HG02943 (cell line): ENCODE measurements around the gene PRRG3.

Experiments used
- ATAC-seq: cut with Tn5 transposase; IDR thresholded peaks from one replicate; pipeline ENCODE4 v1.9.1; 2021; ENCODE audit warnings: mild to moderate bottlenecking, low read depth, moderate library complexity; ENCODE audit not compliant: unreplicated experiment

Gene PRRG3

DNA sequence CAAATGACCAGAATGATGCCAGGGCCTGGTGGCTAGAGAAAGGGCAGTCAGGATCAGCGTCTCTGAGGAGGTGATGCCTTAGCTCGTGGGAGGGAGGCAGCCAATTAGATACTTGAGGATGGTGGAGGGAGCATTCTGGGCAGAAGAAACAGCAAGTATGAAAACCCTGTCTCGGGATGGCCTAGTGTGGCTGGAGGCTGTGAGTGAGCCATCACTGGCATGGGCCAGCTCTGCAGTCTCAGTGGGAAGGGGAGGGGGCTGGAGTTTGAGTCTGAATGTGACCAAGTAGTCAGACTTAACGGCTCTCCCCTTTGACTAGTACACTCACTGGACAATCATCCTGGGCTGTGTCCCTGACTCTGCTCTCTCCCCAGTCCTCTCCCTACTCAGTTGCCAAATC, 46.3 kb downstream of the PRRG3 start:
- no peak for ATAC-seq

DNA sequence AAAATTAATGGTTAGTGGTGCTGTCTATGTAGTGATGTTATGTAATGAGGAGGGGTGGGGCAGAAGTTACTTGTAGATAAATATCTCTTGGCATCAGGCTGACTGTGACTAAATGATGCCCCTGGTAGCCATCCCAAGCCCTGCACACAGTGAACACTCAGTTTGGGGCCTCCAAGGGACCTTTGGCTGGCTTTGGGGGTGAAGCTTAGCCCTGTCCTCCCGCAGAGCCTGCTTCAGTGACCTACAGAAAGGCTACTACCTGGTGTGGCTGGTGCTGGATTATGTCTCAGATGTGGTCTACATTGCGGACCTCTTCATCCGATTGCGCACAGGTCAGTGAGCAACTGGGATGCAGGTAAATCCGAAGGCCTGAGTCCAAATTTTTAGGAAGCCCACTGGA, 47.1 kb downstream of the PRRG3 start:
- ATAC-seq: no peak

DNA sequence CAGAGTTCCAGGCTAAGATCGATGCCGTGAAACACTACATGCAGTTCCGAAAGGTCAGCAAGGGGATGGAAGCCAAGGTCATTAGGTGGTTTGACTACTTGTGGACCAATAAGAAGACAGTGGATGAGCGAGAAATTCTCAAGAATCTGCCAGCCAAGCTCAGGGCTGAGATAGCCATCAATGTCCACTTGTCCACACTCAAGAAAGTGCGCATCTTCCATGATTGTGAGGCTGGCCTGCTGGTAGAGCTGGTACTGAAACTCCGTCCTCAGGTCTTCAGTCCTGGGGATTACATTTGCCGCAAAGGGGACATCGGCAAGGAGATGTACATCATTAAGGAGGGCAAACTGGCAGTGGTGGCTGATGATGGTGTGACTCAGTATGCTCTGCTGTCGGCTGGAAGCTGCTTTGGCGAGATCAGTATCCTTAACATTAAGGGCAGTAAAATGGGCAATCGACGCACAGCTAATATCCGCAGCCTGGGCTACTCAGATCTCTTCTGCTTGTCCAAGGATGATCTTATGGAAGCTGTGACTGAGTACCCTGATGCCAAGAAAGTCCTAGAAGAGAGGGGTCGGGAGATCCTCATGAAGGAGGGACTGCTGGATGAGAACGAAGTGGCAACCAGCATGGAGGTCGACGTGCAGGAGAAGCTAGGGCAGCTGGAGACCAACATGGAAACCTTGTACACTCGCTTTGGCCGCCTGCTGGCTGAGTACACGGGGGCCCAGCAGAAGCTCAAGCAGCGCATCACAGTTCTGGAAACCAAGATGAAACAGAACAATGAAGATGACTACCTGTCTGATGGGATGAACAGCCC, 48.6 kb downstream of the PRRG3 start:
- no peak for ATAC-seq

DNA sequence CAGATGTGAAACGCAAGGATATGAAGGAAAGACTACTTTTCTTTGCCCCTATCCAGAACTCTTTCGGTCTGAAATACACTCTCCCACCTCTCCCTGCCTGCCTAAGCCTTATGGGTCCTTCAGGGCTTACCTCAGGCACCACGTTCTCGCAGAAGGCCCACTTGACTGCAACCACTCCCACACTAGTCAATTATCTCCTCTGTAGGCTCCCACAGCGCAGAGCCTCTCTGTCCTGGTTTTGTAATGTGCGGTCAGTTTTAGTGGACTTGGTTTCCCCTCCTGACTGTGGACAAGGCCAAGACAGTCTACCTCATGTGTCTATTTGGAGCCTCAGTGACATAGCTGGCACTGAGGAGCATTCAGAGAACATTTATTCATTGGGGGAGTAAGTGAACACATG, 50.4 kb downstream of the PRRG3 start:
- ATAC-seq: no peak

DNA sequence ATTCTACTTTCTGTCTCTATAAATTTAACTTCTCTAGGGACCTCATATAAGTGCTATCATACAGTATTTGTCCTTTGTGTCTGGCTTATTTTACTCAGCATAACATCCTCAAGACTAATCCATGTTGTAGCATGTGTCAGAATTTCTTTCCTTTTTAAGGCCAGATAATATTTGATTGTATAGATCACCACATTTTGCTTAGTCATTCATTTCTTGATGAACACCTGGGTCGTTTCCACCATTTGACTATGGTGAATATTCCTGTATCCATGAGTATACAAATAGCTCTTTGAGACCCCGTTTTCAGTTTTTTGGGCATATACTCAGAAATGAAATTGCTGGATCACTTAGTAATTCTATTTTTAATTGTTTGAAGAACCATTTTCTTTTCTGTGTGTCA, 51.2 kb downstream of the PRRG3 start:
- ATAC-seq: no peak

DNA sequence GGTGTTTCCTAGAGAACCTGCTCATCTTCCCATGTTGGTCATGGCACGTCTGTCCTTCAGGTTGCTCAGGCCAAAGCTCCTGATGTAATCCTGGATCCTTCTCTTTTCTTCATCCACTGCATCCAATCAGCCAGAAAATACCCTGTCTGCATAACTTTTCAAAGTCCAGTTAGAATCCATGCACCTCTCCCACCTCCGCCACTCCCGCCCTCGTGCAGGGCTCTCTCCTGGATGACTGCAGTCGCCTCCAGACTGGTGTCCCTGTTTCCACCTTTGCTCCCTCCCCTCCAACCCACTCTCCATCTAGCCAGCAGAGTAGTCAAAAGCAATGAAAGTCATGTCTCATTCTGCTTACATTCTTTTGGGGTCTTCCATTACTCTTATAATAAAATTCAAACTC, 55.3 kb downstream of the PRRG3 start:
- ATAC-seq: no peak

DNA sequence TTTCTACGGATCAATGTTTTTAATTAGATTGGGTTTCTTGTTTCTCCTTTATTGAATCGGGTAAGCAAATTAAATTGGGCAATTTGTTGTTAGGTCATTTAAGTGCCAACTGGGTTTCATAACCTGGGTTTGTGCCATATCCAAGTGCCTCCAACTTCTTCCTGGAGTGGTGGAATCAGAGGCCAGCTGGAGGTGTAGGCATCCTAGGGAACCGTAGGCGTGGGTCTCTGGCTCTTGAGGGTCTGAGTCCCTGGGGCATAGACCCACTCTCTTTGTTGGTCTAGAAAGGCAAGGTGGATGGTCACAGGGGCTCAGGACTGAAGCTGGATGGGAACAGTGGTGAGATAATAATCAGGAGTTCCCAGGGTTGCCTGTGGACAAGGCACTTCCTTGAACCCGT, 57.6 kb downstream of the PRRG3 start:
- ATAC-seq: no peak

DNA sequence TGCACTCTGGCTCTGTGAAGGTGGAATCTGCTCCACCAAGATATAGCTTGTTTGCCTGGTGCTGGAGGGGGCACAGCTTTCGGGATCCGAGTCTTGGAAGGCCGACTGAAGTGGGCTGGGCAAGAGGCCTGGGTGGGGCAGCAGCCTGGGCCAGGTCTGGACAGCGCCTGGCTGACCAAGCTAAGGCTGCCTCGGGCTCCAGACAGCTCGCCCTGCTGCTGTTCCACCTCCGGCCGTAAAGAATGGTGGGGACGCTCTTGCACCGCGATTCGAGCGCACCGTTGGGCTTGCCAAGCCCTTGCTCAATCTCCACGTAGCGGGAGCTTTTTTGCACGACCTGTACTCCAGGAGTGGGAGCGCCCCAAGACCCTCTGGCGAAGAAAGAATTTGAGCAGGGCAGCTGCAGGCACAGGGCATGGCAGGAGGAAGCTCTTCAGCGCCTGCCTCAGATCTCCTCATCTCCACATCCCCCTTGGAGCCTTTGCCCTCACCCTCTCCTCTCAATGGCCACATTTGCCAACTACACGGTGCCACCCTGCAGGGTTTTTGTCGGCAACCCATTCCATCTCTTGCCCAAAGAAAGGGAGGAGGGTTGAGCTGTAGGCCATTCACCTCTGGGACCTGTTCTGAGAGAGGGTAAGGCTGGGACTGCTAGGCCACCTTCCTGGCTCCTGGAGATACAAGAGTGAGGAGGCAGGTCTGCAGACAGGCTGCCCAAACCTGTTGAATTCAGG, 58.2 kb downstream of the PRRG3 start:
- peak; percentile 63 for ATAC-seq

DNA sequence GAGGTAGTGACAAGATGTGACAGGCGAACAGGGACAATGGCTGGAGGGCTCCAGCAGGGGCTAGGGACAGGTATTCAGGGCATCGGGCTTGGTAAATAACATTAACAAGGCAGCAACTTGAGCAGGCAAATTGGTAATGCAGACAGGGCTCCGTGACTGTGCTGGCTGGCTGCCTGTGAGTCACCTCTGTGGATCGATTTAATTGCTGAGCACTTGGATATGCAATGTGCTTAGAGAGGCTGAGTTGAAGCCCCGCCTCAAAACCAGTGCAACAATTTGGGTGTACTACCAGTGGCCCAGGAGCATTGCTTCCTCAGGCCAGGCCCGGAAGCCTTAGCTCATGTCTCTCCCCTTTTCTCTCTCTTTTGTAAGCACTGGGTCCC, 58.8 kb downstream of the PRRG3 start:
- ATAC-seq: no peak

DNA sequence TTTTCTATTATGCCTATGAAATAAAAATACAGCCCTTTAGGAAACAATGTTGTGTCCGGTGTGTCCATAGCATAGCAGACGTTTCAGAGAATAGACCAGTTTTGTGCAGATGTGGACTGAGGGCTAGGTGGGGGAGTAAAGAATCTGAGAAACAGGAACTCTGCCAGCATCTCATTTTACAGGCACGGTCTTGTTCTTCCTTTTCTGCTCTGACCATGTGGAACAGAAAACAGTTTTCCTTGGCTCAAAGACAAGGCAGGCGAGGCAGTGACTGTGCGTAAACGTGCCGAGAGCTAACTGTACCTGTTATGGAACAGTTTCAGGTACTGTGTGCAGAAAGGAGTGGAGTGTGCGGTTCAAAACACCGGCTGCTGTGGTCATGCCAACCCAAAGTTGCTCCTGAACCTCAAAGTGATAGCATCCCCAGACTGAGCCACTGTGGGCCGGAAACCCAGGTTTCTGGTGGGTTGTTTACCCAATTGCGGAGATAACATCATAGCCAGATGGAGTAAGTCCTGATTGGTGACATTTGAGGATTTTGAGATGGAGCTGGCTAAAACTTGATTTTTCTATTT, 59.5 kb downstream of the PRRG3 start:
- ATAC-seq: no peak
